HG03460 (cell line): ENCODE data around the gene GBF1.

Experiments used
- ATAC-seq: cut with Tn5 transposase; IDR thresholded peaks from one replicate; pipeline ENCODE4 v1.9.1; 2021; ENCODE audit not compliant: unreplicated experiment

GBF1 gene

DNA sequence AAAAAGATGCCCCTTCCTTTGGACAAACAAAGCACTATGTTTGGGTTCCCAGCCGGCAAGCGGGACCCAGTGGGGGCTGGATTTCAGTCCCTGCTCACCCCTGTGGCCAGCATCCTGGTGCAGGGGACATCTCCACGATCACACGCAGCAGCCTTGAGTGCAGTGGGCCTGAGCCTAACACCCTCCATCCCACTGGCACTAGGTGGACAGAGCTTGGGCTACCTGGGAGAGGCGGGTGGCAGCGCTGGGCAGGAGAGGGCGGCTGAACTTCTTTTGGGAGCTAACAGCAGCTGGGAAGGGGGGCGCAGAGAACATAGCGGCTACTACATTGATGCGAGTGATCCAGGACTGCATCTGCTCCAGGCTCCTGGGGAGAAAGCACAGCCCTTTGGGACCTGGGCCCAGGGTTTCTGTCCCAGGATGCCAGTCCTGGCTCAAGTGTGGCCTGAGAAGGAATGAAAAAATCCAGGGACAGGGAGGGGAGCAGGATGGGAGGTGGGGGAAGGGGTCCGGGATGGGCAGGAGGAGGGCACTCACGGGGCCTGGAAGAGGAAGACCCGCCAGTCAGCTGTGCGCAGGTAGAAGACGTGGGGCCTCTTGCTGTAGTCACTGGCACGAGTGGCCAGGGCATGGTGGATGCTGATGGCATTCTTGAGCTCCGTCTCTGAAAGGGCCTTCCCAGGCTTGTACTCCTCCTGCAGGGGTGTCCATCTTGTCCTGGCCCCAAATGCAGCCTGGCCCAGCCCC lies 159.2 kb downstream of the GBF1 start:
- no peak for ATAC-seq

DNA sequence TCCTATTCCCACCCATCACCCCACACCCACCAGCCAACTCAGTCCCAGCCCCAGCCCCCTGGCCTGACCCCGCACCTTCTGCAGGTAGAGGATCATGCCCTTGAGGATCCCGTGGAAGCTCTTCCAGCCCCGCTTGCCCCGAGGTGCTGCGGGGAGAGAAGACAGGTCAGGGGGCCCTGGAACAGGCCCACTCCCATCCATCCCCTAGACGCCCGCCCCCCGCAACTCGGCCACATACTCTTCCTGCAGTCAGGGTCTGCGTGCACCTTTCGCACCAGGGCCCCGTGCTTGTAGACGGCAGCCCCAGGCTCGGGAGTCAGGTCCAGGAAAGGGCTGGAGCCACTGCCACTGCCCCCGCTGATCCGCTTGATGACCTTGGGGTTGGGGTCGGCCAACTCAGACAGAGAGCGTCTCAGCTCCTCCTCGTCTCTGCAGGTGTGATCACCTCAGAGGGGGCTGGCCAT lies 159.8 kb downstream of the GBF1 start:
- ATAC-seq, result no peak

DNA sequence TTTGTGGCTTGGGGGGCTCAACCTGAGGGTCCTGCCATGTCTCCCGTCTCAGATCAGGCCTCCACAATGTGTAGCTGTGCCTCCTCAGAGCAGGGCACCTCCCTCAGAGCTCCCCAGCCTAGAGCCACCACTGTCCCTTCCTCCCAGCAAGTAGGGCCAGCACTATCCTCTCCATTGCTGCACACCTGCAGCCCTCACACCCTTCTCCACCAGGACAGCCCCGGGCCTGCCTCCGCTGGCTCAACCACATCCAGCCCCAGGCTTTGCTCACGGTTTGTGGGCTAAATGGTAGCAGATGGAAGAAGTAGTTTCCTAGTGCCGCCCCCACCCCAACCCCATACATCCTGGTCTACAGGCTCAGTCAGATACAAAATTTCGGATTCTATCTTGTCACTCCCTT lies 160.3 kb downstream of the GBF1 start:
- no peak for ATAC-seq

DNA sequence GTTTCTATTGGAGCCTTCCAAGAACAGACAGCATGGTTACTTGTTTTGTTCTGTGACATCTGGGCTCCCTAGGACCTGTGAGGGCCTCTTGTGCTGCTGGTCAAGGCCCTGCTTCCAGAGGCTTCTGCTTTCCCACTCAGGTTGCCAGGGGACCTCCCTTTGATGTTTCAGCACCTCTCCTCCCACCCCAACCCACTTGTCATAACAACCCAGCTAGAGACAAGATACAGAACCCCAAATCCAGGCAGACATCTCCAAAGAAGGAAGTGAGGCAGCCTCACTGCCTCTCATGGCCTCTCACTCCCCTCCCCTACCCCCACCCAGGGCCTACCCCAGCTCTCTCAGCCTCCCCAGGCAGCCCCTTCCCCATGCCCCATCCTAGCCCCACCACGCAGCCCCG lies 161.5 kb downstream of the GBF1 start:
- ATAC-seq, result no peak

DNA sequence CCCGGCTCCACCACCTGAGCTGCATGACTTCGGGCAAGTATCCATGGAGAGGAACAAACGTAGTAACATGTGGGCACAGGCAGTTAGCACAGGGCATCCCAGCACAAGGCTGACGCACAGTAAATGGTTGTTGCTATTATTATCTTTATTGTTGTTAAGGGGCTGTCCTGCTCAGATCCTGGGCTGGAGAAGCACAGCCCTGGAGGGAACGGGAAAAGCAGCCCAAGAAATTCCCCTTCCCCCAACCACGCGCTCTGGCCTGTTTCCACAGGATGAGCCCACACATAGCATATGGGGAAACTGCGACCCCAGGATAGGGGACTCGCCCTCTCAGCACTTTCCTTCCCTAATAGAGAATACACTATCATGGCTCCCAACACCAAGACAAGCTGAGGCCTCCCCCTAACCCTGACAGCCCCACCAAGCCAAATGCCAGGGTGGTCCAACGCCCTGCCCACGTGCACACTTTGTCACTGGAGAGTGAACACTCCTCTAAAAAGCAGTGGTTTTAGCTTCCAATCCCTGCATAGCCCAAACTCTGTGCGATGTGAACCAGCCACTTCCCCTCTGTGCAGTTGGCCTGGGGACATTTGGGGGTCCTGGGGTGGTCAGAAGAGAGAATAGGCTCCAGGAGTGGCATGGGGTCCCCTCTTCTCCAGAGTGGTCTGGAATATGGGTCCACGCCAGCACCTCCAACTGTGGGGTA lies 162.2 kb downstream of the GBF1 start:
- ATAC-seq, result no peak

DNA sequence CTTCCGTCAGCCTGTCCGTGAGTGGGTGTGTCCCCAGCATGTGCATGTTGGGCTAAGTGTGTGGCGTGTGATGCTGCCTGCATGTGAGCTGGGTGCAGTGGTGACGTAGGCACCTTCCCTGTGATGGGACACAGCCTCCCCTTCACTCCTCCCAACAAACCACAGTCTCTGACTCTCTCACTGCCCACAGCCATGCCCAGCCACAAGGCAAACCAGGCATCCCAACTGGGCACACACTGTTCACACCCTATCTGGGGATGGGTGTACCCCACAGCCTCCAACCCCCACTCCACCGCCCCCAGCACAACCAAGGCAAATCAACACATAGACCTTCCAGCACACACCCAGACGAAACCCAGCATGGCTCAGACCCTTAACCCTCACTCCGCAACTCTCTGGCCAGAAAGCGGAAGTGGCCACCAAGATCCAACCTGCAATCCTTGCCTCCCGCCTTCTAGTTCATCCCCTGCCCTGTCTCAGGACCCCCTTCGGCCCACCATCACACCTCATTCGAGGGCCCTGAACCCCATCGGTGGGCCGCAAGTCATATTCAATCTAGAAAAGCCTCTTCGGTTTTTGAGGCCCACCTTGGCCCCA lies 162.9 kb downstream of the GBF1 start:
- no peak for ATAC-seq

DNA sequence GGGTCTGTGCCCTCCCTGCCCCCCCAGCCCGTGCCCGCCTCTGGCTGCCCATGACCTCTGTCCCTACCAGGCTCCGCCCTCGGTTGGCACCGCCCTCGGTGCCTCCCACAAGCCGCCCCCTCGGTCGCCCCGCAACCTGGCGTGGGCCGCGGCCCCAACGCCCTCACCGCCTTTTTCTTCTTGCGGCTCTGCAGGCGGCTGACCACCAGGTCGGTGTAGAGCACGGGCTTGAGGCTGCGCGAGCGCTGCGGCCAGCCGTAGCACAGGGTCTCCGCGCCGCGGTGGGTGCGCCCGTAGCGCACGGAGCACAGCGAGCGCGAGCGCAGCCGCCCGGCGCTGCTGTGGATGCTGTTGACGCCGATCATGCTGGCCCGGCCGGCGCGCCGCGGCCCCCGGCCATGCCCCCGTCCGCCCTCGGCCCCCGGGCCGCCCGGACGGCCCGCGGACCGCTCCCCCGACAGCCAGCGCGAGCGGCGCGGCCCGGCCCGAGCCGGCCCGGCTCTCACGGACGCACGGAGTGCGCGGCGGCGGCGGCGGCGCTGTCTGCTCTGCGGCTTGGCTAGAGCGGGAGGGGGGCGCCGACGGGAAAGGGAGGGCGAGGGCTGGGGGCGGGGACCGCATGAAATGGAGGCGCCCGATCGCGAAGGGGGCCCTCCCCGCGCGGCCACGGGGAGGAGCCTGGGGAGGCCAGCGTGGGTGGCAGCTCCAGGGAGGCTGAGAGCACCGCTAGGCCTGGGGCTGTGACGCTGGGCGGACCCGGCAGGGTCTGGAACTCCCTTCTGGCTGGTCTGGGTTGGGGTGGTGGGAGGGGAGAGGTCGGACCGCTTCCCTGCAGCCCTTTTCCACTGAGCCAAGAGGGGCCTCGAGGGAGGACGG lies 163.6 kb downstream of the GBF1 start:
- ATAC-seq, result no peak

DNA sequence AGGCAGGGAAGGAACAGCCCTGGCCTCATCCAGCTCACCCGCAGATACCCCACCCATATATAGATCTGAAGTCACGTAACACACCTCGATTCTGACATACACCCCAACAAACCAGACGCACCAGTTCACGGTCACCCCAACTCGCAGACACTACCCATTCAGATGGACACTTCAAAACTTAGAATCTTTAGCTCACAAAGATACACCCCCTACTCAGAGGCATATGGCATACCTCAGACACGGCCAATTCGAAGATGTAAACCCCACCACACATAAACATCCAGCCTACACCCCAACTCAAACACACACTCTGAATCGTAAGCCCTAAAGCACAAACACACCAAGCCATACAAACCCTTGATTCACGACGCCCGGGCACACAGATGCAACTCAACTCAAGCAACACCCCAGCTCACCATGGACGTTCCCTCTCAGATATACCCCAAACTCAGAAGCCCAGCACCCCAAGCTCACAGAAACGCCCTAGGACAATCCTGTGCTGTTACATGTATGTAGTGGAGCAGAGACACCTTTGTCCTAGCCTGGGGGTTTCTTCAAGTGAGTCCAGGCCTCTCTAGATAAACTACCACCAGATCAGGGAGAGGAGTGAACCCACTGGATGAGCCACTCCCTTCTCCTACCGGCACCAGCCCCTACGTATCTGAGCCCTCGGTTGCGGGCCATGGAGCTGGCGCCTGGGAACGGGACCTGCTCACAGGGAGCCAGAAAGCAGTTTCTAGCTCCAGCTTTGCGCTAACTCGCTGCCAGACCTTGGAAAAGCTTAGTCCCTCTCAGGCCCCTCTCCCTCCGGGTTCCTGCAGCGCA lies 164.5 kb downstream of the GBF1 start:
- ATAC-seq, result no peak

DNA sequence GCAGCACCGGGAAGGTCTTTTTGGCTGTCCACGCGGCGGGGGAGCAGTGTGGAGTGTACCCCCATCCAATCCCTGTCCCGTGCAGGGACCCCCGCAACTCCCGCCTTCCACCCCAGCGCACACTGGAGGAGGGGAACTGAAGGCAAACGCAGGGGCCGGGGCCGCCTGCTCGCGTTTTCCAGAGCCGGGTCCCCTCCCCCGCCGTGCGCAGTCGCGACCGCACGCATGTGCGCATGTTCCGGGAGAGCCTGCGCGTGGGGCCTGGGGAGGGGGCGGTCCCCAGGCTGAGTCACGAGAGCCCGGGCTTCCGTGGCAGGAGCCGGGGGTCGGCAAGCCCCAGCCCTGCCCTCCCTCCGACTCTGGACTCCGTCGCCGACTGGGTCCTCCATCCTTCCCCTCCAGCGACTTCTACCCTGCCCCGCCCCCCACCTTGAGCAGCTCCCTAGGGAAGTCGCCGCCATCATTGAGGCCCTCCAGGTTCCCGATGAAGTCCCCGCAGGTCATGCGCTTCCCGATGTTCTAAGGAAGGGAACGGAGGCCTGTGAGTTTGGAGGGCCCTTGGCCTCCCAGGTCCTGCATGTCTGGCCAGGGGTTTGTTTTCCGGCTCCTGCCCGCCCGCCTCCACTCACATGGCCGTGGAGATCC lies 165.2 kb downstream of the GBF1 start:
- ATAC-seq, result no peak

DNA sequence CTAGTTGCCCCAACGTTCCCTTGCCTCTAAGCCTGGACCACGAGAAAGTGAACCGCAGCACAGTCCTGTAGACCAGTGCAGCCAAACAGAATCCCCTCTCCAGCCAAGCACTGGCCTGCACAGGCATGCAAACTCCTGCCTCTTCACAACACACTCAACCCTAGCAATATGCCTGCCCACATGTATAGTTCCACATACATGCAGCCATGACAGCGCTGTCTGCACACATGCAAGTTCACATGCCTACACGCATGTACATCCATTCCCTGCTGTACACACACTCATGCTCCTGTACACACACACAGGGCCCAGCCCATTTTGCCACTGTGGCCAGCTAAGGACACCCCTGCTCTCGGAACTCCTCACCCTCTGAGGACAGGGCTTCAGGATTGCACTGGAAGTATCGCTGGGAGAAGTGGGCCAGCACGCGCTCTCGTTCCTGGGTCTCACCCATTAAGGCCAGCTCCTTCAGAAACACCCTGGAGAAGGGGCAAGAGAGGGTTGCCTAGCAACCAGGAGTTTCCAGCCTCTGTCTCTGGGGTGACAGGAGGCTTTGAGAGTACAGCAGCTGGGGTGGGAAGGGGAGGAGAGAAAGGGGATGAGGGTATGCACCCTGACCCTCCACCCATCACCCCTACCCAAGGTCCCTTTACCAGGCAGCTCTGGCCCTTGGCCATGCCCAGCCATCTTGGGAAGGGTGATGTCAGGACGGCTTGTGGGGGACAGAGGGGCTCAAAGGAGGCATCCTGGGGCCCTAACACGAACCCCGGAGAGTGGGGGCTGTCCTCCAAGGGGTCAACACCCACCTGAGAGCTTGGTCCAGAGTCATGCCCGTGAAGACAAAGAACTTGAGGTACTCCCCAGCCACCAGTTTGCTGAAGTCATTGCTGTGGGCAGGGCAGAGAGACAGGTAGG lies 166.3 kb downstream of the GBF1 start:
- ATAC-seq, result no peak

DNA sequence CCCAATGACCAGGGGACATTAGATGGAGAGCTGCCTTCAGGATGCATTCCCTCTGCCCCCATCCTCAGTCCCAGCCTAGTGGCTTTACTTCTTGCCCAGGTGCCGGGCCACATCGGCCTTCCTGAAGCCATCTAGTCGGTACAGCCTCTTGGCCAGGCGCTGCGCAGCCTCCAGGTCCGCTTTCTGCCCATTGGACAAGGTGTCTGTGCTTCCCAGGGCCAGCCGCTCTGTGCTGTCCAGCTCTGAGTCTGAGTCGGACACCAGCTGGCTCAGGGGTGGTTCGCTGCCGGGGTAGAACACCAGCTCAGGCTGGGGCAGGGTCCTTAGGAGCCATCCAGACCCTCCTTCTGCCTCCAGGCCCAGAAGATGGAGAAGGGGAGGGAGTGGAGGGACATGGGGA lies 167.0 kb downstream of the GBF1 start:
- no peak for ATAC-seq

DNA sequence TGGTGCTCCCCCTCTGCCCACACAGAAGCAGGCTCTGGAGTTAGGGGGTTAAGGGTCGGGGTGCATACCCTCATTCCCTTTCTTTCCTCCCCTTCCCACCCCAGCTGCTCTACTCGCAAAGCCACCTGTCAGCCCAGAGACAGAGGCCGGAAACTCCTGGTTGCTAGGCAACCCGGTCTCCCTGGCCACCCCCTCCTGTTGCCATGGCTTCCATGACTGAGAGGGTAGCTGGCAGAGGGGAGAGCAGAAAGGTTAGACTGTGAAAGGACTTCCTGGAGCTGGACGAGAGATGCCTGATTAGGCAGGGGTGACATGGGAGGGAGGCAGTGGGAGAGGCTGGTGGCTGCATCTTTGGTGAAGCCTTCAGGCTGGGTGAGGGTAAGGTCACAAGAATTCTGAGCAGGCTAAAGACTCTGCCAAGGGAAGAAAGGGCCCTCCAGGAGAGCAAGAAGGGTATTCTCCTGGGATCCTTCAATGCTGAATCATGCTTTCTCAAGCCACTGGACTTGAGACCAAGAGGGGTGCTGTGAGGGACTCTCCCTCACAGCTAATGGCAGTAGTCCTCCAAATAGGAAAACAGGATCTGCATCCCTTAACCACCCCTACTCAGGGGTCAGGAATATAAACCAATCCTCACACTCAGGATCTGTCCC lies 167.8 kb downstream of the GBF1 start:
- ATAC-seq, result no peak

DNA sequence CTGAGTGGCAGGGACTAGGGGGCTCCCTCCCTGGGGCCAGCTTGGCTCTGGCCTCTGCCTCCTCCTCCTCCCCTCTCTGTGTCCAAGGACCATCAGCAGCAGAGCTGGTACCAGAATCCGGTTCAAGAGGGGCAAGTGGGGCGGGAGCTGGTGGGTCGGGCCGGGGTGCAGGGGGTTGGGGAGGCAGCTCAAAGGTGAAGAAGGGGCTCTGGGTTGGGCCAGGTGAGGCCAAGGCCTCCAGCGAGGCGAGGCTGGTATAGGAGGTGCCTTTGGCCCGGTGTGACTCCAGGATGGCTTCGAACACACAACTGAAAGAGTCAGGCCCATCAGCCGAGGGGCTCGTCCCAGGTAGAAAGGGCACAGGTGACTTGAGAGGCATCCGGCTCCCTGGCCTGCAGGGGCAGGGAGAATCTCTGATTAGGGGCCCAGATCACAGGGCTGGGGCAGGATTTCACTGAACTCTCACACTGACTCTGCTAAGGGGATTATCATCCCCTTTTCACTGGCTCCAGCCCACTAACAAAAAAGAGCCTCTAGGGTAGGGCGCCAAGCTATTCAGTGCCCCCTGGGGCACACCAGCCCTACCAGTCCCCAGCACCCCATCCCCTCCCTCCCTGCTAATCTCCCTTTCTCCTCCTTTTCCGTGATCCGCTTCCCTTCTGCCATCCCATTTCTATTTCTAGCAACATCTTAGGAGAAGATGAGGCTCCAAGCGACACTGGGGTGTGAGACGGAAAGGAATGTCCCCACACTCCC lies 168.7 kb downstream of the GBF1 start:
- ATAC-seq, result no peak

DNA sequence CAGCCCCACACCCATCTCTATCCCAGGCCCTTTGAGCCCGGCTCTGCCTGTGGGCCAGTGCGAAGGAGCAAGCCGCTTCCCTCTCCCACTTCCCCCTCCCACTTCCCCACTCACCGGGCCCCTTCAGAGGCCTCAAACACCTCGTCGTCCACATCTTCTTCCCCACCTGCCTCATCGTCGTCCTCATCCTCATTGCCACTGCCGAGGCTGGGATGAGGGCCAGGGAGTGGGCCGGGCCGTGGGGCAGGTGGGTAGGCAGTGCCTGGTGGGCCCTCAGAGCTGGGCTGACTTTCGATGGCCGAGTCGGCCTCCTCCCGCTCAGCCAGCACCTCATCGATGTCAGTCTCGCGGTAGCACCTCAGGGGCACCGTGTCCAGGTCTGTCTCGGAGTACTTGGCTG lies 169.4 kb downstream of the GBF1 start:
- ATAC-seq, result no peak

DNA sequence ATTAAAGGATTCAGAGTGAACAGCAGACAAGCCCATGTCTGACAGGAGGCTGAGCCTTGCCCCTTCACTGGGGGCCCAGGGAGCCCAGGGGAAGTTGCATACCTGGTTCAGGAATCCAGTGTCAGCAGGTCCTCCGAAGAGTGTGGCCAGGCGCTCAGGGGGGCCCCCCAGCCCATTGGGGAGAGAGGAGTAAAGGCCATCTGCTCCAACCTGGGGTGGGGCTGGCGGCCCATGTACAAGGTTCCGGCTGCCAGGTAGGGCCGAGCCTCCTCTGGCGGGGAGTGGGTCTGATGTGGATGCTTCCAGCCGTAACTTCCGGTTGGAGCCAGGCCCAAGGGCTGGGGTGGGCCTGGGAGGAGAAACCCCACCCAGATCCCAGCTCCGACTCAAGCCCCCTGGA lies 171.0 kb downstream of the GBF1 start:
- no peak for ATAC-seq

DNA sequence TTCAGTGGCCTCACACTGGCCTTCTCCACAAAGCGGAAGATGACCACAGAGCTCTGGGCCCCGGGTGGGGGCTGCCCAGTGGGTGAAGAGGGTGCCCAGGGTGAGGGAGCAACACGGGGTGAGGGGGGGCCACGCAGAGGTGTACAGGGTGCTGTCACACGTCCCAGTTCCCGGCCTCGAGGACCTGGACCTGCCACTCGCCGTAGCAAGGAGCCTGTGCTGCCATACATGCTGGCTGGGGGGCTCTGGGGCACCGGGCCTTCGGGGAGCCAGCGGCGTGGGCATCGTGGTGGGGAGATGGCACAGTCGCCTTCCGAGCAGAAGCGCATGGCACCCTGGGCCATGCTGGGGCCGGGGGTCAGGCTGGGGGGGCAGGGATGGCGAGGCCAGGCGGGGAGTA lies 171.4 kb downstream of the GBF1 start:
- ATAC-seq, result no peak

DNA sequence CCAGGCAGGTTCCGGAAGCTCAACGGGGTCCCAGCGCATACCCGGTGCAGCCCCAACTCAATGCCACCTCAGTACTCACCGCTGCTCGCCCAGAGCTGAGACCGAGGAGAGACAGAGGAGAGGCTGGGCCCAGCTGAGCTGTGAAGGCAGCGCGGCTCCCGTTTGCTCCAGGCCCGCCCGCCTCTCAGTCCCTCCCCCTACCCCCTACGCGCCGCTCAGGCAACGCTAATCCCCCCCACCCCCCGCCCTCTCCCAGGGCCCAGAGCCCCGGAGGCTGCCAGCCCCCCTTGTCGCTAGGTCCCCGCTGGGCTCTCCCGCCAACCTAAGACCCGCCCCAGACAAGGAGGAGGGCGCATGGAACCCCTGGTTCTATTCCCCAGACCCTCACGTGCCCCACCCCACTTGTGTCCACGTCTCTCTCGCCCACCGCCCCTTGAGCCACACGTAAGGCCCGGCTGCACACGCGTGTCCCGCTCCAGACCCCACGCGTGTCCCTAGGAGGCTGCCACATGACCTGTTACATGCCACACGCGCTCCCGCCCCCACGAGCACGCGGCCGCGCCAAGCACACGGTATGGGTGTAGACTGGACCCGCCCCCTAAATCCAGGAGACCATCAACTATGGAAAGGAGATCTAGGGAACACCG lies 173.4 kb downstream of the GBF1 start, which contains the start of gene PSD:
PSD (minus strand) TSS at position 164 of the 647 bp plus-strand sequence. CDS start 1,747 bp downstream, outside the sequence.
- no peak for ATAC-seq
